AG09319 (cell line): ENCODE results near the gene UBN1.

ENCODE experiments used
- DNase-seq: peaks from one replicate; pipeline ENCODE4 v3.0.0-alpha.2; 2010; ENCODE audit warnings: low read depth; ENCODE audit errors: extremely low read depth
- CTCF ChIP-seq: IDR thresholded peaks from 2 replicates; pipeline ENCODE4 v1.5.1; 2011; ENCODE audit warnings: low read depth, mild to moderate bottlenecking, inconsistent platforms, low read length, moderate library complexity

The UBN1 gene

GRCh38 chr16:4886151-4886550, 38.9 kb downstream of the UBN1 start:
- DNase-seq: no peak
- TF ChIP-seq CTCF: no peak

GRCh38 chr16:4888428-4889135, 41.3 kb downstream of the UBN1 start:
- TF ChIP-seq CTCF: no peak
- no peak for DNase-seq

DNA sequence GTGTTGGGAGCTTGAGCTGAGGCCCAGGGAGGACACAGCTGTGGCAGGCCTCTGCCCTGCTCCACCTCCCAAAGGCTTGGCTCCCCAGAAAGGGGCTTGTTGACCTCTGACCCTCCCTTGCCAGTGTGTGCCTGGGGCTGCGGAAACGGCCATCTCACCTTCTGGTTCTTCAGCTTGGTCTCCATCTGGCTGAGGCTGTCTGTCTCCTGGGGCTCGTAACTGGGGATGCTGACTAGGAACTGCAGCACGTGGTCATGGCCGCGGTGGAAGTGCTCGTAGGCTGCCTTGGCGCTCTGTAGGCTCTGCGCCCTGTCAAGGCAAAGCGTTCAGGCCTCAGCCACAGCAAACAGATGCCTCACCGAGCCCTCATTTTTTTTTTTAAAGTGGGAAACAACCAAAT, 42.7 kb downstream of the UBN1 start:
- DNase-seq: no peak
- no peak for TF ChIP-seq CTCF

DNA sequence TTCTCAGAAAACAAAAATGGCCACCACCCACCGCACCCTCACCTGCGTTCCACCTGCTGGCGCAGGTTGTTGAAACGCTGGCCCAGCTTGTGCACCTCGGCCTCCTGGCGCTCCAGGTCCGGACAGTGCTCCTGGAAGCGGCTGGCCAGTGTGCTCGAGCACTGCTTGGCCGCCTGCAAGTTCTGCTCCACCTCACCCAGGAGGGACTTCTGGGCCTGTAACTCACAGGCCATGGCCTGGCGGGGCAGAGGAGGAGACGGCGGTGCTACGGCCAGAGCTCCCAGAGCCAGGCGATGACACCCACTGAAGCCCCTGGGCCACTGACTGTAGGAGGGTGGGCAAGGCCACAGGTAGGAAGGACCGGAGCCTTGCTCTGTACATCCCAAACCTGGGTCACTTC, 43.4 kb downstream of the UBN1 start:
- TF ChIP-seq CTCF: no peak
- DNase-seq: no peak

DNA sequence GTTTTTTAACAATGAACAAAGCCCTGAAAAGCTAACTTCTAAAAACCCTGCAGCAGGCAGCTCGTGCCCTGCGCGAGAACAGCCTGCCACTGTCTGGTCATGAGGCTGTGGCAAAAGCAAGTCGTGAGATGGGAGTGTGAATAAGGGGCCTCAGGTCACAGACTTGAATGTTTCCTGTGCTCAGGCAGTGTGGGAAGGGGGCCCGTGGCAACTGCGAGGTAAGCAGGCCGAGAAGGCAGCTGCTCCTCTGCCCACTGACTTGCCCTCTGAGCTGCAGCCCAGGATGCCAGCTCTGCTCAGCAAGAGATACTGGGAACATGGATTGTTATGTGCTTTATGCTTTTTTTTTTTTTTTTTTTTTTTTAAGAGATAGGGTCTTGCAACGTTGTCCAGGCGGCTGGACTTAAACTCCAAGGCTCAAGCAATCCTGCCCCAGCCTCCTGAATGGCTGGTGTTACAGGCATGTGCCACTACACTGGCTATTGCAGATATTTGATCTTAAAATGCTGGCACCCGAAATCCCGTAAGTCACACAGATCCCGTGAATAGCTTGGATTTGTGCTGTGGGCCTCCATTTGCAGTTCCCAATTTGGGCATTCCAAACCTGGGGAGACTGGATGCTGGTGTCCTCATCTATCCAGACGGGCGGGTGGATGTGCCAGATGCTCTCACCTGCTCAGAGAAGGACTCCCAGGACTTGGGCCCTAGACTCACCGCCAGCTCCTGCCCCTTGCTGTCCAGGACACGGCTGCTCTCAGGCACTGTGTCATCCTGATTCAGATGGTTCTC, 44.0 kb downstream of the UBN1 start:
- TF ChIP-seq CTCF: no peak
- no peak for DNase-seq

- no peak for DNase-seq
- no peak for TF ChIP-seq CTCF
Measured at GRCh38 chr16:4891886-4892216, 44.6 kb downstream of the UBN1 start.

DNA sequence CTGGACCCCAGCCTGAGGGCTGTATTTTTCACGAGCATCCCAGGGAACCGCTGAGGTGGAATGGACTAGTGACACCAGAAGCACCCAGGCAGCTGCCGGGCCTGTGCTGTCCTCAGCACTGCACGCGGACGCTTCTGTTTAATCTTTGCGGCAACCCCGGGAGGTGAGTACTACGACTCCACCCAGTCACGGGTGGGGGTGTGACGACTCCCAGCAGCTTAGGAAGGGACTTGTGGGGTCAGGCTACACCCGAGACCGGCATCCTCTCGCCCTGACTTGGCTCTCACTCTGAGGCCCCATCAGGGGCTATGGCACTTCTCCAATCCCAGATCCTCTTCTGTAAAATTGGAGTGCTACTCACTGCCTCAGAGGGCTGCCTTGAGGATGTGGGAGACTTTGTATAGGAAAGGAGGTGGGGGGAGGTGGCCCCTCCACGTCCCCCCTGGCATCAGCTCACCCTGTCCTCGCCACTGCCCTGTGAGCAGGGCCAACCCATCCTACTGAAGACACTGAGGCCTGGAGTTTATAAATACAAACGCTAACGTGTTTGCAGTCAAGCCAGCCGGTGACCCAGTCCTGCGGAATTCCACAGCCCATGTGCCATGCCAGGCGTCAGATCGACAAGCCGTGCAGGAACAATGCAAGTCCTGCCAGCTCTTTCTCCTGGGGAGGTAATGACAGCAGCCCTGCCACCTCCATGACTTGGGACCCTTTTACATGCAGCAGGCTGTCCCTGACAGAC, 45.3 kb downstream of the UBN1 start:
- DNase-seq: no peak
- no peak for TF ChIP-seq CTCF
